ENCODE results near the gene LAMB1. TPM values are rescaled to one million over a fixed set of nuclear protein-coding genes. Genes with fewer than 3 reads are reported as not detected.

LAMB1 gene
- total RNA-seq, 1 donor from 2014 or later: 226 TPM

DNA sequence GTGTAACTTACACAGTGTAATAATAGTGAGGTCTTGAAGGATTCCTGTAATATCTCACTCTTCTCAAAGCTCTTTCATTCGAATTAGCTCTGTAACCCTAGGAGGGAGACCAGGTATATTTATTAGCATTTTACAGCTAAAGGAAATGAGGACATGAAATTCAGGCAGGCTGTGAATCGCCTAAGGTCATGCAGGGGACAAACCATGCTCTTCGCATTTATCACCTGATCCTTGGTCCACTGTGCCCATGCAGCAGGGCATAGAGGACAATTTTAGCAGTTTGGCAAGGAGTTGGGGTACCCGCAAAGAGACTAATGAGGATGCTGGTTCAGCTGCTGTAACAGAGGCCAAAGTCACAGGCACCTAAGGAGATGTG is 14.8 kb upstream of the LAMB1 start:
- no peak for DNase-seq (ENCODE audit: extremely low spot score, unreplicated experiment)
- no peaks in the 10 kb centered on the region for H3K9me3 Mint-ChIP-seq
- H3K36me3 Mint-ChIP-seq: no peaks in the 10 kb centered on the region
- H3K4me1 Mint-ChIP-seq (ENCODE audit: unreplicated experiment): peaks cover 28% of the 10 kb centered on the region
- H3K27ac Mint-ChIP-seq: no peak overlapping the region
- no peaks in the 10 kb centered on the region for H3K27me3 Mint-ChIP-seq
- no peak overlapping the region for H3K4me3 Mint-ChIP-seq
- TF ChIP-seq, protein P1, sequence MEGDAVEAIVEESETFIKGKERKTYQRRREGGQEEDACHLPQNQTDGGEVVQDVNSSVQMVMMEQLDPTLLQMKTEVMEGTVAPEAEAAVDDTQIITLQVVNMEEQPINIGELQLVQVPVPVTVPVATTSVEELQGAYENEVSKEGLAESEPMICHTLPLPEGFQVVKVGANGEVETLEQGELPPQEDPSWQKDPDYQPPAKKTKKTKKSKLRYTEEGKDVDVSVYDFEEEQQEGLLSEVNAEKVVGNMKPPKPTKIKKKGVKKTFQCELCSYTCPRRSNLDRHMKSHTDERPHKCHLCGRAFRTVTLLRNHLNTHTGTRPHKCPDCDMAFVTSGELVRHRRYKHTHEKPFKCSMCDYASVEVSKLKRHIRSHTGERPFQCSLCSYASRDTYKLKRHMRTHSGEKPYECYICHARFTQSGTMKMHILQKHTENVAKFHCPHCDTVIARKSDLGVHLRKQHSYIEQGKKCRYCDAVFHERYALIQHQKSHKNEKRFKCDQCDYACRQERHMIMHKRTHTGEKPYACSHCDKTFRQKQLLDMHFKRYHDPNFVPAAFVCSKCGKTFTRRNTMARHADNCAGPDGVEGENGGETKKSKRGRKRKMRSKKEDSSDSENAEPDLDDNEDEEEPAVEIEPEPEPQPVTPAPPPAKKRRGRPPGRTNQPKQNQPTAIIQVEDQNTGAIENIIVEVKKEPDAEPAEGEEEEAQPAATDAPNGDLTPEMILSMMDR (conservative IDR thresholded peaks at IDR 0.05): no peak

DNA sequence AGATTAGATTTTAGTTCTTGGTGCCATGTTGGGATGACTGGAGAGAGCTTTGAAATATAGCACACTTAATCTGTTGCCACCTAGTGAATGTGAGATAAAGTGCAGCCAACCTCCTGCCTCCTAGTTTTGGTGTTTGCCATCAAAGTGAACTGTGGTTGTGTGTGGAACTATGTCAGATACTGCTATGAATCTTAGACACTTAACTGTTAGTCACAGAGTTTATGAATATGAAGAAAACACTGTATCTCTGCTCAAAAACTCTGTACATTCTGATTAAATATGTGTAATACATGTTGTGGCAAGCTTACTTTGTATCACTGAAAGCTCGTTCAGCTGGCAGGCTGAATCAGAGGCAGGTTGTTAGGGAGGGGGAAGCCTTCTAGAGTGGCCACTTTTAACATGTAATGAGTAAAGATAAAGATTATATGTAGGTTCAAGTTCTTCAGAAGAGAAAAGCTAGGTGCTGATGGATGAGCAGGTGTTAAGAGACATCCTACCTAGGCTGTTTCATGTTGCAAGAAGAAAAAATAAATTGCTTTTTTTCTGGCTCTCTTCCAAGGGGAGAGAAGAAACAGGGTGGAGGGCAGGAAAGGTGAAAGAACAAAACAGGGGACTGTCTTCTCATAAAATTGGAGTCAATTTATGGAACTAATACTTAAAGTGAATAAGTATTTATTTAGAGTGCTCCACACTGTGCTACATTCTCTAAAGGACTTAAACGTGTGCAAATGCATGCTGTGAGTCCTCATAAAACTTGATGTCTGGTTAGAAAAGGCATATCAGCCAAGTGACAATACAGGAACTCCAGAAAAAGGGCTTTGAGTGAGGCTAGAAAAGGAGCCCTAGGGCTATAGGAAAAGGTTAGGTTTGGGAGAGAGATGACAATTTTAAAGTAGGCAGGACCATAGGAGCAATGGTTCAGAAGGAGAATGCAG is 14.1 kb upstream of the LAMB1 start:
- Mint-ChIP-seq H3K27me3 (no peaks in the 10 kb centered on the region), H3K4me1 (ENCODE audit: unreplicated experiment) (peaks cover 28% of the 10 kb centered on the region), H3K4me3 (no peak overlapping the region), H3K36me3 (no peaks in the 10 kb centered on the region), H3K9me3 (no peaks in the 10 kb centered on the region), H3K27ac (peak overlapping the region; percentile 25)
- DNase-seq (ENCODE audit: extremely low spot score, unreplicated experiment): no peak
- TF ChIP-seq, protein P1 (conservative IDR thresholded peaks at IDR 0.05): peak; percentile 65

DNA sequence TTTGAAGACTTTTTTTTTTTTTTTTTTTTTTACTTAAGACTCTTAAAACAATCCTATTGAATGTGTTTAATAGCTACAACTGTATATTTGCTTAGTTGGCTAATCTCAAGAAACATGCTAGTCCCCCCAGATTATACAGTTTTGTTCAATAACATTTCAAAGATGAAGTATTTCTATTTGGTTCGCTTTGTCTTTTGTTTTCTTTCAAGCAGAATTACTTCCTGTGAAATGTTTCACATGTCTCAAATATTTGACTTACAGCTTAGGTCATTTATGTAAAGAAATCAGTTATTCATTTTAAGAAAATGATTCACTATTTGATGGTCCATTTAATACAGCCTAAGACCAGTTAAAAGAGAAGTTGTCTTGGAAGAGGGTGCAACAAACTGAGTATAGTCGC is 12.8 kb upstream of the LAMB1 start:
- Mint-ChIP-seq H3K9me3 (no peaks in the 10 kb centered on the region), H3K4me3 (no peak overlapping the region), H3K27ac (no peak overlapping the region), H3K4me1 (ENCODE audit: unreplicated experiment) (peaks cover 27% of the 10 kb centered on the region), H3K36me3 (no peaks in the 10 kb centered on the region), H3K27me3 (no peaks in the 10 kb centered on the region)
- DNase-seq (ENCODE audit: extremely low spot score, unreplicated experiment): no peak
- TF ChIP-seq, protein P1 (conservative IDR thresholded peaks at IDR 0.05): no peak

DNA sequence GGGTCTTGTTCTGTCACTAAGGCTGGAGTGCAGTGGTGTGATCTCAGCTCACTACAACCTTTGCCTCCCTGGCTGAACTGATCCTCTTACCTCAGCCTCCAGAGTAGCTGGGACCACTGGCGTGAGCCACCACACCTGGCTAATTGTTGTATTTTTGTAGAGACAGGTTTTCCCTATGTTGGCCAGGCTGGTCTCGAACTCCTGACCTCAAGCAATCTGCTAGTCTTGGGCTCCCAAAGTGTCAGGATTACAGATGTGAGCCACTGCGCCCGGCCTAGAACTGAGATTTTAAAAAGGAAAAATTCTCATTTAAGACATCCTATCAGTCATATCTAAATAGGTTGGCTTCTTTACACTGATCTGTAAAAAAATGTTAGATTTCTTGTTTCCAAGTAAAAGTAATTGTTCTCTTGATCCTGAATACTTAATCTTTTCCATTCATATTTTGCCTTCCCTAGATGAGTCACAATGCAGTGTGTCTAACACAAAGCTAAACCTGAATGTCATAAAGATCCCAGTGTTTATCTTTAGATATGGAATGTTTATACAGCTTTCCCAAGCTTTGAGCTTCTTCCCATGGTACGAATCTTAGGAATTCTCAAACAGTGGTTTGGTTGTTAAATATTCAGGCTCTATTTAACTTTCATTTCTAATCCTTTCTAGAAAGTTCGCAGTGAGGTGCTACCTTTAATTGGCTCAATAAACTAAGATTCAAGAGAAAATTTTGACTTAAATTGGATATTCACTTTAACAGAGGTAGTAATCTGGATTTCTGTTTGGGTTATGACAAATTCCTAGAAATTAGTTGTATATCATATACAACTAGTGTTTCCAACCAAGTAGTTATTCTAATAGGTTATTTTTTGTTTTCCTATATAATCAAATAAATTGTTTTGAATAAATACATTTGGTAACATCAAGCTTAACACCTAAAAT is 12.1 kb upstream of the LAMB1 start:
- H3K9me3 Mint-ChIP-seq: no peaks in the 10 kb centered on the region
- no peak overlapping the region for H3K27ac Mint-ChIP-seq
- no peak for DNase-seq (ENCODE audit: extremely low spot score, unreplicated experiment)
- TF ChIP-seq, protein P1 (conservative IDR thresholded peaks at IDR 0.05): no peak
- no peaks in the 10 kb centered on the region for H3K36me3 Mint-ChIP-seq
- no peak overlapping the region for H3K4me3 Mint-ChIP-seq
- peaks cover 28% of the 10 kb centered on the region for H3K4me1 Mint-ChIP-seq (ENCODE audit: unreplicated experiment)
- H3K27me3 Mint-ChIP-seq: no peaks in the 10 kb centered on the region

DNA sequence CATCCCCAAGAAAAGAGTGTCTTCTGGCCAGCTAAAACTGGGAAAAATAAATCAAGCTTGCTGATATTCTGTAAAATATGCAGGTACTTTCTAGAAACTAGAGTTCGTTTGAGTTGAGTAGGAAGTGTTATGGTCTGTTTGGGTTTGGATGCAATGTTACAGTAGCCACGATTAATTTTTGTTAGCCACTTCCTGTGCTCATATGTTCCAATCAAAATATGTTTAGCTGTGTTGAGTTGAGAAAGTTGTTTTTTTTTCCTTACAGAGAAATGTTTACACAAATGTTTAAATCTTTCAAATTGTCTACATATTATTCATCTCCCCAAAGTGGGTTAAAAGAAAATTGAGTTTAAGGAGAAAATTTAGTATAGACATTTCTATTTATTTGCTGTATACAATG is 11.3 kb upstream of the LAMB1 start:
- TF ChIP-seq, protein P1 (conservative IDR thresholded peaks at IDR 0.05): no peak
- Mint-ChIP-seq H3K36me3 (no peaks in the 10 kb centered on the region), H3K27ac (no peak overlapping the region), H3K9me3 (no peaks in the 10 kb centered on the region), H3K4me3 (no peak overlapping the region), H3K4me1 (ENCODE audit: unreplicated experiment) (peaks cover 28% of the 10 kb centered on the region), H3K27me3 (no peaks in the 10 kb centered on the region)
- DNase-seq (ENCODE audit: extremely low spot score, unreplicated experiment): no peak

Measured in type B pancreatic cell (in vitro differentiated cells).